IPS DF 19.7 (cell line): ENCODE measurements around the gene FOSL2.
"Not testable (repeated sequence)": the region's sequence is repeated elsewhere in the genome, so short reads cannot be mapped to it uniquely, and the experiment has no call there.

ENCODE experiments used
- DNase-seq: peaks from one replicate; pipeline ENCODE4 v3.0.0-alpha.2; 2013; ENCODE audit warnings: low read depth, low spot score

The FOSL2 gene

DNA sequence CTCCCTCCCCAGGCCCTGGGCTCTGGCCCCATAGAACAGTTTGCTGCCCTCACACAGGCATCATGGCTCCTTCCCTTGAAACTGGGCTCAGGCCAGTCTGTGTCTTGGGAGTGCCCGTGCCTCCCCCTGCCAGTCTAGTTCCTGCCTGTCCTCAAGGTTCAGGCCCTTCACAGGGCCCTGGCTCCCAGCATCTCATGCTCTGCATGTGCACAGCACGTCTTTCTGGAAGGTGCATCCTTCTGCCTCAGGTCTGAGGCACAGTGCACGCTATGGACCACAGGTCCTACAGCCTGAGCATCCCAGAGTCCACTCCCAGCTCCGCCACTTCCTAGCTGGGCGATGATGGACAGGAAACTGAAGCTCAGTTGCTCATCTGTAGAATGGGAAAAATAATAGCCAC is 35.6 kb upstream of the FOSL2 start:
- no peak for DNase-seq

GRCh38 chr2:28357948-28358667 is 34.5 kb upstream of the FOSL2 start:
- no peak for DNase-seq

DNA sequence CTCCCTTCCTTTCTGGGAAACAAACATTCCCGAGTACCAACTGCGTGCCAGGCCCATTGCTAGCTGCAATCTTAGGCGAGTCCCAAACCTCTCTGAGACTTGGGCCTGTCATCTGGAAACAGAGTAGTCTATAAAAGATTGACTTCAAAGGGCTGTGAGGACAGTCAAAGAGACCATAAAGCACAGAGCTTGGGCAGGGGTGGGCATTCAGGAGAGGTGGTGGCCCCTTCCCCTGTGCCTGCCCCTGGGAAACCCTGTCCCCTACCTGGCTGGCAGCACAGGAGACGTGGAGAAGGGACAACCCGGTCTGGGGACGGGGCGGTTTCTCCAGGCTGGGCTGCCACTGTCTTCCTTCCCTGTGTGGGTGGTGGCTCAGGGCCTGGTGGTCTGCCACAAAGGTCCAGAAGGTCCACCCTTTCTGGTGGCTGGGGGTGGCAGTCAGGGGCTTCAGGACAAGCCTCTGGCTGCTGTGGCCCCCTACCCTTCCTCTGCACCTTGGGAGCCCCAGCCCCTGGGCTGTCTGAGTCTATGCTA is 33.9 kb upstream of the FOSL2 start:
- DNase-seq = no peak

DNA sequence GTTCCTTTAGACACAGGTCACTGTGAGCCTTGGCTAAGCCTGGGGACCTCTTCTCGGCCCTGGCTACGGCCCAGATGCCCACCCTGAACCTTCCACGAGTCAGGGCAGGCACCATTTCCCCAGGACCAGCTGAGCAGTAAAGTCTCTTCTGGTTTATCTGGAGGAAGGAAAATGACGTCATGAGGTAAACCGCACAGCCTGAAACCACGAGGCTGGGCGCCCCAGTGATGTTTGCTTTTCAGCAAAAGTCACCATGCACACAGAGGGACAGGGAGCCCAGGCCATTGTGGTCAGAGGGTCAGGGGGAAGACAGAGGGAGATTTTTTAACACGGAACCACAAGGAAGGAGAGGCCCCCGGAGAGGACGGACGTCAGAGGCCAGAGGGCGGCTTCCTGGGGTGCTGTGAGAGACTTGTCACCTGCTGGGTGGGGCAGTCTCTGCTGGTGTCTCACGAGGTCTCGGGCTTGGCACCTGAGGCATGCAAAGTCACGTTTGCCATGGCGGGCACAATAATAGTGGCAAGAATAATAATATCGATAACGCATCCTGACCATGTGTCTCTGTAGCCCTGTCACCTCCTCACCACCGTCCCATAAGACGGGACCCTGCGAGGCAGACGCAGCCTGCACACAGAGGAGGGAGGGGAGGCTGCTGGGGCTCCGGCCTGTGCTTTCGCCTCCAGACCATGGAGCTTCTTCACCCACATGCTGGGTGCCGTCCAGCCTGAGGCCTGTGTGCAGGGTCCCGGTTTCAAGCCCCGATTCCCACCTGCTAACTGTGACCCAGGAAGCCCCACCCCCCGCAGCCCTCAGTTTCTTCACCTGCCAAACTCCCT is 33.2 kb upstream of the FOSL2 start:
- no peak for DNase-seq

DNA sequence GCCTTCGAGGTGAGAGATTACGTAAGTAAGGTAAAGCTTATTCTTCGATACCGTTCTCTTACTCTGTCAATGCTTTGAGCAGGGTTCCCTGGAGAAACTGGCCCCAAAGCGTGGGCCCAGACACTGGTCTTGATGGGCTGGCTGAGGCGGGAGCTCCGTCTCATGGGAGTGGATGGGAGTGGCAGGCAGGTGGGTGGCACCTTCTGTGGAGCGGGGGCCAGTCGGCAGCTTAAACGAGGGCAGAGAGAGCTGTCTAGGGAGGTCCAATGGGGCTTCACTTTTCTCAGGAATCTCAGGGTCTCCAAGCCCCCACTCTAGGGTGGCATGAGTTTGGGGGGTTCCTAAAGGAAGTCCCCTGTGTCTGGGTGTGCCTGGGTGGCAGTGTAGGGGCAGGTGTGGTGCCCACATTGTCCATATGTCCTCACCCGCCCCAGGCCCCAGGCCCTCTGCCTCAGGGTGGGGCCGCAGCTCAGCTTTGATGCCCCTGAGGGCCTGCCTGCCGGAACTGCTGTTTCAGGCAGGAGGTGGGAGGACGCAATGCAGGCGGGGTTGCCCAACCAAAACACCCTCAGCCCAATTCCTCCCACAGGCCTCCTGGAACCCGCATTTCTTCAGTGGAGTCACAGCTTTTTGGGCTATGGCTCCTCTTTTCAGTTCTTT is 32.5 kb upstream of the FOSL2 start:
- no peak for DNase-seq

DNA sequence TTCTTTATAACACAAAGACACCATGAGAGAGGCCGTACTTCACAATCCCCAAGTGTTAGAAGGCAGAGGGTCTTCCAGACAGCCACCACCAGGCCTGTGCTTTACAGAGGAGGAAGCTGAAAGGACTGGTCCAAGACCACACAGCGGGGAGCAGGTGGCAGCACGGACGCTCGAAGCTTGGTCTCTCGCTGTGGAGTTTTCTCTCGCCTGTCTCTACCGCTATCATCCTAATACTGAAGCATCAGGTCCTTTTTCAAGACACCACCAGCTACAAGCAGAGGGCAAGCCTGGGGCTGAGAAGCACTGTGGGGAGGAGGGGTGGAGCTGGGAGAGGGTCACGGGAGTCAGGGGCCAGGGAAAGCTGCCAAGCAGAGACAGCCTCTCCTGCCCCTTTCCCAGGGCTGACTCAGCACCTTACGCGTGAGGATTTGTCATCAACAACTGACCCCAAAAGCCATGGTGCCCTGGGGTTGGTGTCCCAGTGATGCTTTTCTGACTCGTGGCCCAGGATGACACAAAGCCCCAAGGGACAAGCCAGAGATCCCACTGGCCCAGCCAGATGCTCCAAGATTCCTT is 31.9 kb upstream of the FOSL2 start:
- DNase-seq = no peak

- no peak for DNase-seq
Observed at GRCh38 chr2:28361991-28362710, 30.5 kb upstream of the FOSL2 start.

GRCh38 chr2:28362991-28363521 is 29.6 kb upstream of the FOSL2 start:
- no peak for DNase-seq

DNA sequence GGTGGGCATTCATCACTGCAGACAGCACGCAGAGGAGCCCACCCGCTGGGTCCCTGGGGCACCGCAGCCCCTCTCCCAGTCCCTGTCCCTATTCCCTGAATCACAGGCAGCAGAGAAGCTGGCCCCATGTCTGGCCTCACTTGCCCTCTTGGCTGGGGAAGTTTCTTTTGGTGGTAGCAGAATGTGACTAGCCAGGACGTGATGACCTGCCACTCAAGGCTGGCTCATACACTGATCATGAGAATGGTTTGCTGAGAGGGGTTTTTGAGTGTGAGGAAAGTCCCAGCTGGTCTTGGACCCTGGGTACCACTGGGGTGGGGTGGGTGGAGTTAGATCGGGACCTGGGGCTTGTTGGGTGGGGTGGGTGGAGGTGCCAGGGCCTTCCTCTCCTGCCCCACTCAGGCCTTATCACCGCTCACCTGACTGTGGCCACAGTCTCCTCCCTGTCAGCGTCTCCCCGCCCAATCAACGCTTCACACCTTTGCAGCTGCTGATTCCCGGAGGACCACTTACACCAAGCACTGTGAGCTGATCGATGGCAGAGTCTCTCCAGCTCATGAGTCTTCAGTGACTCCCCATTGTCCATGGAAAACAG is 28.9 kb upstream of the FOSL2 start:
- DNase-seq = no peak

- DNase-seq = no peak
Observed at GRCh38 chr2:28364610-28365009, 28.0 kb upstream of the FOSL2 start.

DNA sequence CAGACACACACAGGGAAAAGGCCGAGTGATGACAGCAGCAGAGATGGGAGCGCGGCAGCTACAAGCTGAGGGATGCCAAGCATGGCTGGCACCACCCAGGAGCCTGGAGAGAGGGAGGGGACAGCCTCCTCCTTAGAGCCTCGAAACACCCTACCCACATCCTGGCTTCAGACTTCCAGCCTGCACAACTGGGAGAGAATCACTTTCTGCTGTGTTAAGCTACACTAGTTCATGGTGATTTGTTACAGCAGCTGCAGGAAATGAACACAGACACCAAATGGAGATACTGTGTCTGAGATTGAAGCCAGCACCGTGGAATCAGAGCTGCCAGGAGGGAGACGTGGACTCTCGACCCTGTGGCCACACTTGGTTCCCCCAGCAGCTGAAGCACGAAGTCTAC is 27.5 kb upstream of the FOSL2 start:
- DNase-seq = no peak

- no peak for DNase-seq
Observed at GRCh38 chr2:28366149-28366495, 26.5 kb upstream of the FOSL2 start.

DNA sequence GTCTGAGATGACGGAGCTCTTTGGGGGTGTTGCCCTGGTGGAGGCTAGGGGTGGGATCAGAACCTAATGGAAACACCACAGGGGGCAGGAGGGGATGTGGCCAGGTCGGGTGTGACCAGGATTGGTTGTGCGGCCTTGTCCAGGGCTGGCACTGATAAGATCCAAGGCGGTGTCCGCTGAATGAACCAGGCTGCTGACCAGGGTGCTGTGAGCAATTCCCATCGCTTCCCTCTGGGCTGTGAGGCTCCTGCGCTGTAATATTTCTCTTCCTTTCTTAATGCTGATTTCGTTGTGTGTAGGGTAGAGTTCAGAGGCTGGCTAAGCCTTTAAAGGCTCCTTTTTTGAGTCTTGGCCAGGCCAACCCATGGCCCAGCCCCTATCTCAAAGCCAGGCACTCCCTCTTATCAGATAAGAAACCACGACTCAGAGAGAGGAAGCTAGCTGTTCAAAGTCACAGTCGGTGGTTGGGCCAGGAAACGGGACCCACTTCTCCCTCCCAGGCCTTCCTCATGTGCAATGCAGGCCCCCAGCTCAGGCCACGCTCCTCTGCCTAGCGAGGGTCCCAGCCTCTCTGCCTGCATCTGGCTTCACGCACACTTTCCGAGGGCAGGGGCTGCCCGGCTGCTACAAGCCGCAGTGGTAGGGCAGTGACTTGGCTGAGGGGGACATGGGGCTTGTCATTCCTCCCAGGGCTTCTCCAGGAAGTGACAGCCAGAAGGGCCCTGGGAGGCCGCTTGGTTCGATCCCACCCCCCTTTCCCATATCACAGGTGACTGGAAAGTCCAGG is 26.0 kb upstream of the FOSL2 start:
- no peak for DNase-seq

DNA sequence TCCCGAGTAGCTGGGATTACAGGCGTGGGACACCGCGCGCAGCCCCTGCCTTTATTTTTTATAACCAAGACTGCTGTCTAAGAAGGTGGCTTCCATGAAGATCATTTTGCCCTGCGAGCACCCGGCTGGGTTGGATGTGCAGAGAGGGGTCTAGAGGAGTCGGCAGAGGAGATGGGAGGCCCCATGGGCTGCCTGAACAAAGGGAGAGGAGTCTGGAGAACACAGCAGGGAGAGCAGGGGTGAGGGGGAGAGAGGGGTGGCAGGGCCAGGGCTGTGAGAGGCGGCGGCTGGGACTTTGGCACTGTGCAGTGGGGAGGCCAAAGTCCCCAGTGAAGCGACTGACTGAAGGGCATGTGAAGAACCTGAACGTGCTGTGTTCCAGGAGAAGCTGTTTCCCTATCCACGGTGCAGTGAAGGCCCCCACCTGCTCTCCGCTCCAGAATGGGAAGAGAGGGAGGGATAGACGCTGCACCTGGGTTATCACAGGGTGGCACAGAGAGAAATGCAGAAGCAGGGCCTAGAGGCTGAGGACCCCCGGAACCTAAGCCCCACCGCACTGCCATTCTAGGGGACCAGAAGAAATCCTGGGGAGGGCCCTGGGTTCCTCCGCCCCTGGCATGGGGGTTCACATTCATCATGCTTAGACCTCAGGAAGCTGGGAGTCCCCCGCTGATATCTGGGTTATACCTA is 24.8 kb upstream of the FOSL2 start:
- no peak for DNase-seq

GRCh38 chr2:28368357-28368798 is 24.3 kb upstream of the FOSL2 start:
- DNase-seq = no peak

DNA sequence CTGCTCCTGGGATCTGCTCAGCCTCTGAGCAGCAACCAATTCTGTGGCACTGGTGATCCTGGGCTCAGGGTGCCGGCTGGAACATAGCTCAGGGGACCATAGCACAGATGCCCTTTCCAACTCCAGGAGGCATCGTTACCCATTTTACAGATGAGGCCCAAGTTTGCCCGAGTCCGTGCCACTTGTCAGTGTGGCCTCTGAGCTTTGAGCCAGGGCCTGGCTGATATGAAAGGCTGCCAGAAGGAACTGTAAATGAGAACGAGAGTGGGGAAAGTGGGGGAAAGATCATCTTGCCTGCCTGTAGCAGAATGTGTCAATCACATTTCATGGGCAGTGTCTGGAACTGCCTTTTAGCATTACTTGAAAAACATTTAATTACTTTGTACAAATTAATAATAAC is 23.3 kb upstream of the FOSL2 start:
- DNase-seq = no peak

- no peak for DNase-seq
Observed at GRCh38 chr2:28370354-28370753, 22.3 kb upstream of the FOSL2 start.

DNA sequence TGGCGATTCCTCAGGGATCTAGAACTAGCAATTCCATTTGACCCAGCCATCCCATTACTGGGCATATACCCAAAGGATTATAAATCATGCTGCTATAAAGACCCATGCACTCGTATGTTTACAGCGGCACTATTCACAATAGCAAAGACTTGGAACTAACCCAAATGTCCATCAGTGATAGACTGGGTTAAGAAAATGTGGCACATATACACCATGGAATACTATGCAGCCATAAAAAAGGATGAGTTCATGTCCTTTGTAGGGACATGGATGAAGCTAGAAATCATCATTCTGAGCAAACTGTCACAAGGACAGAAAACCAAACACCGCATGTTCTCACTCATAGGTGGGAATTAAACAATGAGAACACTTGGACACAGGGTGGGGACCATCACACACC is 20.9 kb upstream of the FOSL2 start:
- DNase-seq = not testable (repeated sequence)

DNA sequence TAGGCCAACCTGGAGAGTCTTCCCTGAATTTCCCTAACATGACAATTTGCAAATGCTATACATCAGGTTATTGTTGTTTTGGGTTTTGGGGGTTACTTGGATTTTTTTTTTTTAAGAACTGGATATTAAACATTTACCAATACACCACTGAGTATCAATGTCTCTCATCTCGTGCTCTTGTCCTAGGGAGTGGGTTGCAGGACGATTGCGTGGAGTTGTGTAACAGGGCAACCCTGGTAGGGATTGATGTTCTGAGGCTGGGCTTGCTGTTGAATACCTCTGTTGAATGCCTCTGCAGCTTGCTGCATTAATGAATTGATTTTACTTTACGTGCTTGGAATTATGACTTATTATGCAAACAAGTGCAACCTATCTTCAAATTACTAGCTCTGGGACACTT is 18.8 kb upstream of the FOSL2 start:
- no peak for DNase-seq
